SK-N-SH (cell line): Measurements from ENCODE around the gene FAM177B. TPM values are rescaled to one million over a fixed set of nuclear protein-coding genes. Genes with fewer than 3 reads are reported as not detected.
A peak's percentile ranks its signal among the peaks of the same experiment; 100 is the strongest.

ENCODE experiments used
- CTCF ChIA-PET: fragments of 300-600, 350-600 bp; formaldehyde crosslinking; extraction: SDS; loops from one replicate; lab custom pipeline; 2021; lab: Yijun Ruan, JAX
- POLR2A ChIA-PET: fragments of 350-600 bp; sonication (Branson Sonifier 250); formaldehyde crosslinking; extraction: SDS; loops from one replicate; lab custom pipeline; 2020; ENCODE audit warnings: antibody characterized with exemption, inconsistent platforms; lab: Yijun Ruan, JAX
- DNase-seq: peaks from one replicate; pipeline ENCODE4 v3.0.0; 2012
- H2AFZ ChIP-seq: fragments of 200-600 bp; sonication (generic); 2 replicates; pipeline ENCODE4 v1.8.1; 2016; ENCODE audit warnings: antibody characterized with exemption, mild to moderate bottlenecking, low read depth
- H3F3A ChIP-seq: fragments of 200-600 bp; sonication (generic); replicated peaks from 2 replicates; pipeline ENCODE3; 2016; ENCODE audit warnings: antibody characterized with exemption, mild to moderate bottlenecking; ENCODE audit not compliant: insufficient read depth
- H3K27ac ChIP-seq, 2 experiments: fragments of 200-500 bp in 1 of 2; fragments of 200-600 bp in 1 of 2; sonication (Bioruptor generic) in 1 of 2; sonication (generic), shearing (Covaris generic) in 1 of 2; 2 replicates each; pipeline versions ENCODE4 v1.5.1 to v1.6.1; 2014 to 2016; ENCODE audit warnings: low read depth in 2 of 2, inconsistent platforms in 1 of 2, low read length in 1 of 2, mild to moderate bottlenecking in 1 of 2, mixed read lengths in 1 of 2
- H3K27me3 ChIP-seq: fragments of 200-600 bp; sonication (generic), shearing (Covaris generic); 2 replicates; pipeline ENCODE4 v1.6.1; 2016; ENCODE audit warnings: mixed run types; ENCODE audit not compliant: insufficient read depth
- H3K36me3 ChIP-seq, 2 experiments: fragments of 200-500 bp in 1 of 2; fragments of 200-600 bp in 1 of 2; sonication (Bioruptor generic) in 1 of 2; sonication (generic) in 1 of 2; replicated peaks in 1 of 2; 2 replicates each; pipeline versions ENCODE3 to v1.5.1; 2014 to 2016; ENCODE audit warnings: low read length in 1 of 2, mild to moderate bottlenecking in 1 of 2; ENCODE audit not compliant: insufficient read depth in 2 of 2, control insufficient read depth in 1 of 2
- H3K4me1 ChIP-seq, 2 experiments: fragments of 200-500 bp in 1 of 2; fragments of 200-600 bp in 1 of 2; sonication (Bioruptor generic) in 1 of 2; sonication (generic), shearing (Covaris generic) in 1 of 2; 2 replicates each; pipeline versions ENCODE4 v1.5.1 to v1.6.1; 2014 to 2016; ENCODE audit warnings: low read depth in 1 of 2, low read length in 1 of 2, mixed run types in 1 of 2; ENCODE audit not compliant: insufficient read depth in 2 of 2, control insufficient read depth in 1 of 2
- H3K4me2 ChIP-seq: fragments of 200-600 bp; sonication (generic), shearing (Covaris generic); 2 replicates; pipeline ENCODE4 v1.6.1; 2017; ENCODE audit warnings: mixed run types
- H3K4me3 ChIP-seq, 2 experiments: fragments of 200-500 bp in 1 of 2; fragments of 200-600 bp in 1 of 2; sonication (Bioruptor generic) in 1 of 2; sonication (generic), shearing (Covaris generic) in 1 of 2; 2 replicates each; pipeline versions ENCODE4 v1.5.1 to v1.8.1; 2014 to 2016; ENCODE audit warnings: low read depth in 2 of 2, inconsistent platforms in 1 of 2, low read length in 1 of 2, mild to moderate bottlenecking in 1 of 2, mixed read lengths in 1 of 2, moderate library complexity in 1 of 2
- H3K79me2 ChIP-seq: fragments of 200-600 bp; sonication (generic); 2 replicates; pipeline ENCODE4 v1.8.1; 2017; ENCODE audit warnings: mild to moderate bottlenecking; ENCODE audit not compliant: insufficient read depth
- H3K9ac ChIP-seq: fragments of 200-600 bp; sonication (generic); 2 replicates; pipeline ENCODE4 v1.6.1; 2017; ENCODE audit warnings: mixed run types
- H3K9me2 ChIP-seq: fragments of 200-600 bp; sonication (generic); 2 replicates; pipeline ENCODE4 v1.6.1; 2017; ENCODE audit warnings: mixed run types
- H3K9me3 ChIP-seq: fragments of 200-600 bp; sonication (generic); 2 replicates; pipeline ENCODE4 v1.6.1; 2017; ENCODE audit warnings: mixed run types, mild to moderate bottlenecking, moderate library complexity
- H4K20me1 ChIP-seq: fragments of 200-600 bp; sonication (generic); 2 replicates; pipeline ENCODE4 v1.6.1; 2017; ENCODE audit warnings: mild to moderate bottlenecking, mixed run types; ENCODE audit not compliant: insufficient read depth
- CHD2 ChIP-seq: fragments of 150-350 bp; IDR thresholded peaks from 2 replicates; pipeline ENCODE4 v1.6.1; 2018; ENCODE audit warnings: low read length; ENCODE audit not compliant: partially characterized antibody
- EP300 ChIP-seq, 2 experiments: IDR thresholded peaks; 2 replicates each; pipeline versions ENCODE4 v1.4.0 to v1.6.1; 2012; ENCODE audit warnings: borderline replicate concordance in 1 of 2, low read depth in 1 of 2, low read length in 1 of 2
- FOXM1 ChIP-seq: IDR thresholded peaks from 2 replicates; pipeline ENCODE4 v1.4.0; 2012; ENCODE audit warnings: low read depth, mild to moderate bottlenecking
- MXI1 ChIP-seq: IDR thresholded peaks from 2 replicates; pipeline ENCODE4 v1.6.1; 2012; ENCODE audit warnings: mild to moderate bottlenecking, low read depth, low read length, improper control_type of control experiment
- NFIC ChIP-seq: IDR thresholded peaks from 2 replicates; pipeline ENCODE4 v1.4.0; 2012; ENCODE audit warnings: borderline replicate concordance
- RFX5 ChIP-seq: IDR thresholded peaks from 2 replicates; pipeline ENCODE4 v1.6.1; 2012; ENCODE audit warnings: mild to moderate bottlenecking, improper control_type of control experiment, low read length
- SMC3 ChIP-seq: IDR thresholded peaks from 2 replicates; pipeline ENCODE4 v1.6.1; 2012; ENCODE audit warnings: low read depth, low read length, improper control_type of control experiment
- TCF12 ChIP-seq: IDR thresholded peaks from 2 replicates; pipeline ENCODE4 v1.4.0; 2012
- TEAD4 ChIP-seq: IDR thresholded peaks from 2 replicates; pipeline ENCODE4 v1.4.0; 2012; ENCODE audit warnings: mild to moderate bottlenecking, borderline replicate concordance; ENCODE audit not compliant: insufficient read depth
- YY1 ChIP-seq: IDR thresholded peaks from 2 replicates; pipeline ENCODE4 v1.4.0; 2012; ENCODE audit warnings: low read depth, mild to moderate bottlenecking
- WGBS: methylation state at CpG from one replicate; pipeline ENCODE4 v1.1.6; 2017; ENCODE audit warnings: low lambda C conversion rate; 5-methylcytosine and 5-hydroxymethylcytosine counted together
- polyA plus RNA-seq, 3 experiments: library from polyadenylated mRNA; depleted of rRNA; stranded (reverse); fragments of >200 nt; gene quantifications; 2 replicates each; pipeline ENCODE4 v1.2.3, GENCODE V29; 2012
- TF ChIP-seq, protein P1 (sequence below): fragments of 150-350 bp; IDR thresholded peaks from 2 replicates; pipeline ENCODE4 v1.6.1; 2017; ENCODE audit warnings: antibody characterized with exemption, low read length, low read depth, borderline replicate concordance
- TF ChIP-seq, protein P2 (sequence below): IDR thresholded peaks from 2 replicates; pipeline ENCODE4 v1.4.0; 2012; ENCODE audit warnings: low read depth, borderline replicate concordance

Gene FAM177B
- polyA plus RNA-seq, 1 of the 3 experiments (the other 2 are of a cell fraction), result not detected

DNA sequence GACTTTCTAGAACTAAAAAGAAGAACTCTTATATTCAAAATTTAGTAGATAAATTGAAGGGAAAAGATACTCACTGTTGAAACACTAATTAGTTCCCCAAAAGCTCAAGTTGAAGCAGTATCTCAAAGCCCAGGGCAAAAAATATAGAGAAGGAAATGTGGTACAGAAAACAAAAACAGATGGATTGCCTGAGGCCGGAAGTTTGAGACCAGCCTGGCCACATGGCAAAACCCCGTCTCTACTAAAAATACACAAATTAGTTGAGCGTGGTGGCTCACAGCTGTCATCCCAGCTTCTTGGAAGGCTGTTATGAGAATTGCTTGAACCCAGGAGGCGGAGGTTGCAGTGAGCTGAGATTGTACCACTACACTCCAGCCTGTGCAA lies 36.0 kb downstream of the FAM177B start:
- WGBS, result 61% methylated on average over 4 of the region's 4 CpGs
- no peak for DNase-seq

DNA sequence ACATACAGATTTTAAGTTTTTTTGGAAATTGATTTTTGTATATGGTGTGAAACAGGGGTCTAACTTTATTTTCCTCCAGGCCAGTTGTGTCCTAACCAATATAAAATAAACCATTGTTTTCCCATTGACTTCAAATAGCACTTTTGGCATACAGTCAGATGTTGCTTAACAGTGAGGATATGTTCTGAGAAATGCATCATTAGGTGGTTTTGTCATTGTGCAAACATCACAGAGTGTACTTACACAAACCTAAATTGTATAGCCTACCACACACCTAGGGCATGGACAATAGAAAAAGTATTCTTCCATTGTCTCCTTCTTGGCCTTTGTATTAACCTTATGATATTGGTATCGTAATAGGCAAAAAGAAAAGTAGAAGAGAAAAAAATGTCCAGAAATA lies 40.5 kb downstream of the FAM177B start:
- Histone ChIP-seq H3K27ac (no peak overlapping the region), H3K79me2 (no peaks in the 10 kb centered on the region), H3K4me2 (no peak overlapping the region)
- TF ChIP-seq MXI1, result no peak
- TF ChIP-seq NFIC, result no peak
- TF ChIP-seq RFX5, result no peak
- TF ChIP-seq, all 33 proteins: peak for 0
- no peak for DNase-seq
- H3K9me2 ChIP-seq, result no peaks in the 10 kb centered on the region
- no peaks in the 10 kb centered on the region; the same call in 1 of the 2 replicates for H3K27me3 ChIP-seq
- no peaks in the 10 kb centered on the region for H3K36me3 ChIP-seq
- no peak overlapping the region for H3K4me3 ChIP-seq
- H3K9me3 ChIP-seq, result no peaks in the 10 kb centered on the region
- POLR2A ChIA-PET, result no interaction called here
- H3F3A ChIP-seq, result no peaks in the 10 kb centered on the region
- no peaks in the 10 kb centered on the region for H3K4me1 ChIP-seq
- no peak overlapping the region for H2AFZ ChIP-seq
- H4K20me1 ChIP-seq, result no peaks in the 10 kb centered on the region
- CTCF ChIA-PET, result interaction anchor here (1.0 to 1.4 kb wide), 2 partner anchors 16 to 356 kb away, joined by 3 to 4 read pairs; no protein-coding TSS in a partner anchor
- H3K9ac ChIP-seq, result no peak overlapping the region
- whole genome bisulfite sequencing, result 65% methylated on average over 1 of the region's 1 CpG

More for the DNA sequence above, 36.0 kb downstream of the FAM177B start:
- no peak overlapping the region for H3K4me2 ChIP-seq
- no peaks in the 10 kb centered on the region for H3K9me2 ChIP-seq
- TF ChIP-seq MXI1 (peak; percentile 49; the same call in 1 of the 2 replicates), SMC3 (no peak)
- H3K27me3 ChIP-seq, result no peaks in the 10 kb centered on the region; the same call in 1 of the 2 replicates
- no peak overlapping the region for H3K4me3 ChIP-seq
- no peak overlapping the region for H2AFZ ChIP-seq
- CTCF ChIA-PET, result interaction anchor here (0.6 kb wide), 1 partner anchor 365 kb away, joined by 3 read pairs; no protein-coding TSS in a partner anchor
- H3K36me3 ChIP-seq, result no peaks in the 10 kb centered on the region
- H4K20me1 ChIP-seq, result no peaks in the 10 kb centered on the region
- POLR2A ChIA-PET, result no interaction called here
- no peak overlapping the region for H3K27ac ChIP-seq
- no peaks in the 10 kb centered on the region for H3F3A ChIP-seq
- H3K4me1 ChIP-seq, result no peaks in the 10 kb centered on the region
- H3K9me3 ChIP-seq, result peaks cover 5% of the 10 kb centered on the region; the same call in 1 of the 2 replicates
- no peaks in the 10 kb centered on the region for H3K79me2 ChIP-seq
- H3K9ac ChIP-seq, result no peak overlapping the region

DNA sequence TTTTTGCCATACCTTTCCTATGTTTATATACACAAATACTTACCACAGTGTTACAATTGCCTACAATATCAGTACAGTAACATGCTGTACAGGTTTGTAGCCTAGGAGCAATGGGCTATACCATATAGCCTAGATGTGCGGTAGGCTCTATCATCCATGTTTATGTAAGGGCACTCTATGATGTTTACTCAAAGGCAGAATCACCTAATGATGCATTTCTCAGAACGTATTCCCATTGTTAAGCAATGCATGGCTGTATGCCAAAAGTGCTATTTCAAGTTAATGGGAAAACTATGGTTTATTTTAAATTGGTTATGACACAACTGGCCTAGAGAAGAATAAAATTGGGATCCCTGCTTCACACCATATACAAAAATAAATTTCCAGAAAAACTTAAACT lies 41.0 kb downstream of the FAM177B start:
- no peak for DNase-seq
- CTCF ChIA-PET, result no interaction called here
- Histone ChIP-seq H3F3A (no peaks in the 10 kb centered on the region), H3K79me2 (no peaks in the 10 kb centered on the region), H3K27me3 (no peaks in the 10 kb centered on the region), H3K27ac (no peak overlapping the region), H3K4me2 (no peak overlapping the region), H3K9me2 (no peaks in the 10 kb centered on the region), H3K4me1 (no peaks in the 10 kb centered on the region), H3K4me3 (no peak overlapping the region), H4K20me1 (no peaks in the 10 kb centered on the region), H3K9me3 (no peaks in the 10 kb centered on the region), H3K36me3 (no peaks in the 10 kb centered on the region), H3K9ac (no peak overlapping the region), H2AFZ (no peak overlapping the region)
- POLR2A ChIA-PET, result no interaction called here
- WGBS, result 47% methylated on average over 2 of the region's 2 CpGs
- no peak for TF ChIP-seq FOXM1
- no peak for TF ChIP-seq YY1
- no peak for TF ChIP-seq TEAD4
- TF ChIP-seq, protein P1, sequence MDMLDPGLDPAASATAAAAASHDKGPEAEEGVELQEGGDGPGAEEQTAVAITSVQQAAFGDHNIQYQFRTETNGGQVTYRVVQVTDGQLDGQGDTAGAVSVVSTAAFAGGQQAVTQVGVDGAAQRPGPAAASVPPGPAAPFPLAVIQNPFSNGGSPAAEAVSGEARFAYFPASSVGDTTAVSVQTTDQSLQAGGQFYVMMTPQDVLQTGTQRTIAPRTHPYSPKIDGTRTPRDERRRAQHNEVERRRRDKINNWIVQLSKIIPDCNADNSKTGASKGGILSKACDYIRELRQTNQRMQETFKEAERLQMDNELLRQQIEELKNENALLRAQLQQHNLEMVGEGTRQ, result no peak
- no peak for TF ChIP-seq RFX5
- TF ChIP-seq TCF12, result no peak
- no peak for TF ChIP-seq EP300 (IDR thresholded peaks at IDR 0.05; ENCODE audit: borderline replicate concordance in 1 of 2, low read depth in 1 of 2, low read length in 1 of 2)
- TF ChIP-seq, protein P2, sequence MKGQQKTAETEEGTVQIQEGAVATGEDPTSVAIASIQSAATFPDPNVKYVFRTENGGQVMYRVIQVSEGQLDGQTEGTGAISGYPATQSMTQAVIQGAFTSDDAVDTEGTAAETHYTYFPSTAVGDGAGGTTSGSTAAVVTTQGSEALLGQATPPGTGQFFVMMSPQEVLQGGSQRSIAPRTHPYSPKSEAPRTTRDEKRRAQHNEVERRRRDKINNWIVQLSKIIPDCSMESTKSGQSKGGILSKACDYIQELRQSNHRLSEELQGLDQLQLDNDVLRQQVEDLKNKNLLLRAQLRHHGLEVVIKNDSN, result no peak
- TF ChIP-seq CHD2, result no peak
